Left cardiac atrium (tissue), 4 donors: Measurements from ENCODE around the gene SPOPL. TPM values are rescaled to one million over a fixed set of nuclear protein-coding genes. Genes with fewer than 3 reads are reported as not detected.
A peak's percentile ranks its signal among the peaks of the same experiment; 100 is the strongest.
"Not testable (repeated sequence)": the region's sequence is repeated elsewhere in the genome, so short reads cannot be mapped to it uniquely, and the experiment has no call there.

Experiments
- ATAC-seq, 2 donors: fragments of 200-7000 bp; cut with Tn5 transposase; one replicate each; pipeline ENCODE4 v1.9.1; 2020; ENCODE audit warnings: mild to moderate bottlenecking in 2 of 2, moderate library complexity in 2 of 2
- DNase-seq: peaks from one replicate; pipeline ENCODE4 v3.0.0-alpha.2; 2020
- intact Hi-C, 2 donors: fragments of 100-400 bp; cut with DNase I; formaldehyde crosslinking; loops; one replicate each; pipeline versions ENCODE4 v1.14.1 to v1.15.1; 2022 to 2023
- long read RNA-seq: library from polyadenylated mRNA; unstranded; transcript quantifications from one replicate; pipeline ENCODE4 v2.0.0, GENCODE V29; 2021
- total RNA-seq, 2 donors: library from RNA; stranded (reverse); fragmentation: NEBNext Ultra II Directional; extraction: Animal tissue kit (Norgen Biotek cat#: 25700); gene quantifications; one replicate each; pipeline ENCODE4 v1.2.1, GENCODE V29; 2021
- donor health status: DM: no; HTN: yes; CAD: no.
- donor health status: DM: no; HTN: yes; CAD: no; lungs with severe emphysema.
- donor health status: DM: yes; HTN: yes; CAD: no.
- donor health status: Dilated cardiomyopathy.

The SPOPL gene
- total RNA-seq, result 10 to 100 TPM; 14.8 to 17.3 TPM
- long read RNA-seq, result 0 reads

GRCh38 chr2:138501425-138502254 is at the start of gene SPOPL:
Gene SPOPL, plus strand, starts transcription at chr2:138501770. Its CDS starts 48,447 bp downstream, at chr2:138550217.
- intact Hi-C loops, result loop anchor here in 1 of 2 donors (5.0 kb wide), 1 partner anchor 206 kb away; no protein-coding TSS in a partner anchor

GRCh38 chr2:138452324-138452723 is 49.2 kb upstream of the SPOPL start:
- ATAC-seq (no peak), DNase-seq (no peak)
- intact Hi-C loops, result no loop called here

More at GRCh38 chr2:138501425-138502254, at the start of gene SPOPL:
- peak; percentile 92 for DNase-seq
- ATAC-seq, result peak; percentile 98 to 99

- intact Hi-C loops, result no loop called here
- ATAC-seq (no peak), DNase-seq (no peak)
Observed at GRCh38 chr2:138453815-138454214, 47.8 kb upstream of the SPOPL start.

GRCh38 chr2:138454761-138455160 is 46.8 kb upstream of the SPOPL start:
- no peak for DNase-seq
- no peak for ATAC-seq
- intact Hi-C loops, result no loop called here

- no peak for DNase-seq
- no peak for ATAC-seq
- intact Hi-C loops, result no loop called here
Observed at GRCh38 chr2:138455275-138455674, 46.3 kb upstream of the SPOPL start.

GRCh38 chr2:138455691-138456090 is 45.9 kb upstream of the SPOPL start:
- DNase-seq (no peak), ATAC-seq (no peak)
- intact Hi-C loops, result no loop called here

- DNase-seq, result not testable (repeated sequence)
Observed at GRCh38 chr2:138462689-138463088, 38.9 kb upstream of the SPOPL start.

GRCh38 chr2:138468617-138469016 is 33.0 kb upstream of the SPOPL start:
- ATAC-seq (no peak), DNase-seq (no peak)
- intact Hi-C loops, result no loop called here

More at GRCh38 chr2:138462689-138463088, 38.9 kb upstream of the SPOPL start:
- ATAC-seq, intact Hi-C loops: not testable (repeated sequence)

- ATAC-seq, result no peak
- intact Hi-C loops, result no loop called here
- DNase-seq, result no peak
Observed at GRCh38 chr2:138469411-138469810, 32.2 kb upstream of the SPOPL start.

GRCh38 chr2:138470941-138471340 is 30.6 kb upstream of the SPOPL start:
- DNase-seq (no peak), ATAC-seq (no peak)
- intact Hi-C loops, result no loop called here

GRCh38 chr2:138474100-138474825 is 27.3 kb upstream of the SPOPL start:
- no peak for DNase-seq
- intact Hi-C loops, result no loop called here
- no peak for ATAC-seq

- no peak for ATAC-seq
- intact Hi-C loops, result no loop called here
- no peak for DNase-seq
Observed at GRCh38 chr2:138475277-138475776, 26.2 kb upstream of the SPOPL start.

- no peak for ATAC-seq
- no peak for DNase-seq
- intact Hi-C loops, result no loop called here
Observed at GRCh38 chr2:138476186-138476585, 25.4 kb upstream of the SPOPL start.

- ATAC-seq (no peak), DNase-seq (no peak)
- intact Hi-C loops, result no loop called here
Observed at GRCh38 chr2:138476940-138477339, 24.6 kb upstream of the SPOPL start.

GRCh38 chr2:138482796-138483195 is 18.8 kb upstream of the SPOPL start:
- intact Hi-C loops, result not testable (repeated sequence)

GRCh38 chr2:138485019-138485418 is 16.6 kb upstream of the SPOPL start:
- no peak for DNase-seq
- intact Hi-C loops, result no loop called here
- ATAC-seq, result no peak

More at GRCh38 chr2:138482796-138483195, 18.8 kb upstream of the SPOPL start:
- ATAC-seq, DNase-seq: not testable (repeated sequence)

GRCh38 chr2:138486363-138487198 is 15.0 kb upstream of the SPOPL start:
- ATAC-seq (no peak), DNase-seq (no peak)
- intact Hi-C loops, result no loop called here

- intact Hi-C loops, result no loop called here
- ATAC-seq (no peak), DNase-seq (no peak)
Observed at GRCh38 chr2:138490673-138491494, 10.7 kb upstream of the SPOPL start.
